Prostate gland (tissue), 2 donors: ENCODE measurements around the gene TRIB2.

Source experiments
- POLR2A ChIP-seq: fragments of 450-650 bp; IDR thresholded peaks from one replicate; pipeline ENCODE4 v1.6.1; 2016; ENCODE audit warnings: antibody characterized with exemption, mild to moderate bottlenecking
- TF ChIP-seq, protein P1 (sequence below), 4 experiments: fragments of 200-600 bp in 2 of 4; fragments of 450-650 bp in 2 of 4; sonication (generic) in 2 of 4; IDR thresholded peaks; 1 replicate in 3 of 4; 2 replicates in 1 of 4; pipeline ENCODE4 v1.5.1; 2016 to 2019; ENCODE audit warnings: antibody characterized with exemption in 4 of 4, mild to moderate bottlenecking in 2 of 4, moderate library complexity in 2 of 4

GRCh38 chr2:12739721-12740254 lies 23.1 kb downstream of the TRIB2 start:
- TF ChIP-seq, protein P1, sequence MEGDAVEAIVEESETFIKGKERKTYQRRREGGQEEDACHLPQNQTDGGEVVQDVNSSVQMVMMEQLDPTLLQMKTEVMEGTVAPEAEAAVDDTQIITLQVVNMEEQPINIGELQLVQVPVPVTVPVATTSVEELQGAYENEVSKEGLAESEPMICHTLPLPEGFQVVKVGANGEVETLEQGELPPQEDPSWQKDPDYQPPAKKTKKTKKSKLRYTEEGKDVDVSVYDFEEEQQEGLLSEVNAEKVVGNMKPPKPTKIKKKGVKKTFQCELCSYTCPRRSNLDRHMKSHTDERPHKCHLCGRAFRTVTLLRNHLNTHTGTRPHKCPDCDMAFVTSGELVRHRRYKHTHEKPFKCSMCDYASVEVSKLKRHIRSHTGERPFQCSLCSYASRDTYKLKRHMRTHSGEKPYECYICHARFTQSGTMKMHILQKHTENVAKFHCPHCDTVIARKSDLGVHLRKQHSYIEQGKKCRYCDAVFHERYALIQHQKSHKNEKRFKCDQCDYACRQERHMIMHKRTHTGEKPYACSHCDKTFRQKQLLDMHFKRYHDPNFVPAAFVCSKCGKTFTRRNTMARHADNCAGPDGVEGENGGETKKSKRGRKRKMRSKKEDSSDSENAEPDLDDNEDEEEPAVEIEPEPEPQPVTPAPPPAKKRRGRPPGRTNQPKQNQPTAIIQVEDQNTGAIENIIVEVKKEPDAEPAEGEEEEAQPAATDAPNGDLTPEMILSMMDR (IDR thresholded peaks at IDR 0.05): no peak
- no peak for TF ChIP-seq POLR2A
